Measurements from ENCODE around the gene TLX3. TPM values are rescaled to one million over a fixed set of nuclear protein-coding genes. Genes with fewer than 3 reads are reported as not detected.

Gene TLX3
- total and polyA plus RNA-seq, 2 of the 8 experiments (the other 6 are each of a cell fraction or from before 2014, with no cell fraction given), result not detected

DNA sequence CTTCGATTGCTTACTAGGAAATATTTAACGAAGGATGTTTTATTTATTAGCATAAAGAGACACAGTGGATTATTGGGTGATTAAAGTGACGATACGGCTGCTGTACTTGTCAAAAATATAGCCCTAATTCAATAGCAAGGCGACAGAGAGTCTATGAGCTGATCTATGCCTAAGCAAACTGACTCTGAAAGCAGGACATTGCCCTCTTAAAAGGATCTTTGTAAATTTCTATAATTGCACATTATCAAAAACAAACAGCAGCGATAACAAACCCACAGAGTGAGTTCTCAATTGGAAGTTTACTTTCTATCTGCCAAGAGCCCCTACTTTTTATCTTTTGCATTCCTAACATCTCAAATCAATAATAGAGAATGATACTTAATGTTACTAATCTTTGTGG is 31.4 kb downstream of the TLX3 start (continued):
- TF ChIP-seq, protein P1, sequence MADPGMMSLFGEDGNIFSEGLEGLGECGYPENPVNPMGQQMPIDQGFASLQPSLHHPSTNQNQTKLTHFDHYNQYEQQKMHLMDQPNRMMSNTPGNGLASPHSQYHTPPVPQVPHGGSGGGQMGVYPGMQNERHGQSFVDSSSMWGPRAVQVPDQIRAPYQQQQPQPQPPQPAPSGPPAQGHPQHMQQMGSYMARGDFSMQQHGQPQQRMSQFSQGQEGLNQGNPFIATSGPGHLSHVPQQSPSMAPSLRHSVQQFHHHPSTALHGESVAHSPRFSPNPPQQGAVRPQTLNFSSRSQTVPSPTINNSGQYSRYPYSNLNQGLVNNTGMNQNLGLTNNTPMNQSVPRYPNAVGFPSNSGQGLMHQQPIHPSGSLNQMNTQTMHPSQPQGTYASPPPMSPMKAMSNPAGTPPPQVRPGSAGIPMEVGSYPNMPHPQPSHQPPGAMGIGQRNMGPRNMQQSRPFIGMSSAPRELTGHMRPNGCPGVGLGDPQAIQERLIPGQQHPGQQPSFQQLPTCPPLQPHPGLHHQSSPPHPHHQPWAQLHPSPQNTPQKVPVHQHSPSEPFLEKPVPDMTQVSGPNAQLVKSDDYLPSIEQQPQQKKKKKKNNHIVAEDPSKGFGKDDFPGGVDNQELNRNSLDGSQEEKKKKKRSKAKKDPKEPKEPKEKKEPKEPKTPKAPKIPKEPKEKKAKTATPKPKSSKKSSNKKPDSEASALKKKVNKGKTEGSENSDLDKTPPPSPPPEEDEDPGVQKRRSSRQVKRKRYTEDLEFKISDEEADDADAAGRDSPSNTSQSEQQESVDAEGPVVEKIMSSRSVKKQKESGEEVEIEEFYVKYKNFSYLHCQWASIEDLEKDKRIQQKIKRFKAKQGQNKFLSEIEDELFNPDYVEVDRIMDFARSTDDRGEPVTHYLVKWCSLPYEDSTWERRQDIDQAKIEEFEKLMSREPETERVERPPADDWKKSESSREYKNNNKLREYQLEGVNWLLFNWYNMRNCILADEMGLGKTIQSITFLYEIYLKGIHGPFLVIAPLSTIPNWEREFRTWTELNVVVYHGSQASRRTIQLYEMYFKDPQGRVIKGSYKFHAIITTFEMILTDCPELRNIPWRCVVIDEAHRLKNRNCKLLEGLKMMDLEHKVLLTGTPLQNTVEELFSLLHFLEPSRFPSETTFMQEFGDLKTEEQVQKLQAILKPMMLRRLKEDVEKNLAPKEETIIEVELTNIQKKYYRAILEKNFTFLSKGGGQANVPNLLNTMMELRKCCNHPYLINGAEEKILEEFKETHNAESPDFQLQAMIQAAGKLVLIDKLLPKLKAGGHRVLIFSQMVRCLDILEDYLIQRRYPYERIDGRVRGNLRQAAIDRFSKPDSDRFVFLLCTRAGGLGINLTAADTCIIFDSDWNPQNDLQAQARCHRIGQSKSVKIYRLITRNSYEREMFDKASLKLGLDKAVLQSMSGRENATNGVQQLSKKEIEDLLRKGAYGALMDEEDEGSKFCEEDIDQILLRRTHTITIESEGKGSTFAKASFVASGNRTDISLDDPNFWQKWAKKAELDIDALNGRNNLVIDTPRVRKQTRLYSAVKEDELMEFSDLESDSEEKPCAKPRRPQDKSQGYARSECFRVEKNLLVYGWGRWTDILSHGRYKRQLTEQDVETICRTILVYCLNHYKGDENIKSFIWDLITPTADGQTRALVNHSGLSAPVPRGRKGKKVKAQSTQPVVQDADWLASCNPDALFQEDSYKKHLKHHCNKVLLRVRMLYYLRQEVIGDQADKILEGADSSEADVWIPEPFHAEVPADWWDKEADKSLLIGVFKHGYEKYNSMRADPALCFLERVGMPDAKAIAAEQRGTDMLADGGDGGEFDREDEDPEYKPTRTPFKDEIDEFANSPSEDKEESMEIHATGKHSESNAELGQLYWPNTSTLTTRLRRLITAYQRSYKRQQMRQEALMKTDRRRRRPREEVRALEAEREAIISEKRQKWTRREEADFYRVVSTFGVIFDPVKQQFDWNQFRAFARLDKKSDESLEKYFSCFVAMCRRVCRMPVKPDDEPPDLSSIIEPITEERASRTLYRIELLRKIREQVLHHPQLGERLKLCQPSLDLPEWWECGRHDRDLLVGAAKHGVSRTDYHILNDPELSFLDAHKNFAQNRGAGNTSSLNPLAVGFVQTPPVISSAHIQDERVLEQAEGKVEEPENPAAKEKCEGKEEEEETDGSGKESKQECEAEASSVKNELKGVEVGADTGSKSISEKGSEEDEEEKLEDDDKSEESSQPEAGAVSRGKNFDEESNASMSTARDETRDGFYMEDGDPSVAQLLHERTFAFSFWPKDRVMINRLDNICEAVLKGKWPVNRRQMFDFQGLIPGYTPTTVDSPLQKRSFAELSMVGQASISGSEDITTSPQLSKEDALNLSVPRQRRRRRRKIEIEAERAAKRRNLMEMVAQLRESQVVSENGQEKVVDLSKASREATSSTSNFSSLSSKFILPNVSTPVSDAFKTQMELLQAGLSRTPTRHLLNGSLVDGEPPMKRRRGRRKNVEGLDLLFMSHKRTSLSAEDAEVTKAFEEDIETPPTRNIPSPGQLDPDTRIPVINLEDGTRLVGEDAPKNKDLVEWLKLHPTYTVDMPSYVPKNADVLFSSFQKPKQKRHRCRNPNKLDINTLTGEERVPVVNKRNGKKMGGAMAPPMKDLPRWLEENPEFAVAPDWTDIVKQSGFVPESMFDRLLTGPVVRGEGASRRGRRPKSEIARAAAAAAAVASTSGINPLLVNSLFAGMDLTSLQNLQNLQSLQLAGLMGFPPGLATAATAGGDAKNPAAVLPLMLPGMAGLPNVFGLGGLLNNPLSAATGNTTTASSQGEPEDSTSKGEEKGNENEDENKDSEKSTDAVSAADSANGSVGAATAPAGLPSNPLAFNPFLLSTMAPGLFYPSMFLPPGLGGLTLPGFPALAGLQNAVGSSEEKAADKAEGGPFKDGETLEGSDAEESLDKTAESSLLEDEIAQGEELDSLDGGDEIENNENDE (IDR thresholded peaks at IDR 0.05; ENCODE audit: insufficient replicate concordance, low read length), result no peak
- TF ChIP-seq, protein P2, sequence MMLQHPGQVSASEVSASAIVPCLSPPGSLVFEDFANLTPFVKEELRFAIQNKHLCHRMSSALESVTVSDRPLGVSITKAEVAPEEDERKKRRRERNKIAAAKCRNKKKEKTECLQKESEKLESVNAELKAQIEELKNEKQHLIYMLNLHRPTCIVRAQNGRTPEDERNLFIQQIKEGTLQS (IDR thresholded peaks at IDR 0.05; ENCODE audit: insufficient read depth, low read depth, low read length), result no peak
- TF ChIP-seq JUND (IDR thresholded peaks at IDR 0.05; ENCODE audit: low read length) (no peak), CHD1 (IDR thresholded peaks at IDR 0.05; ENCODE audit: low read depth, low read length) (no peak), EZH2 (IDR thresholded peaks at IDR 0.05; ENCODE audit: low read depth, low read length, severe bottlenecking) (no peak), TCF12 (IDR thresholded peaks at IDR 0.05; ENCODE audit: low read depth, low read length) (no peak), CHD2 (IDR thresholded peaks at IDR 0.05; ENCODE audit: low read length) (no peak), KDM4A (IDR thresholded peaks at IDR 0.05; ENCODE audit: low read depth, low read length, severe bottlenecking) (no peak), SAP30 (IDR thresholded peaks at IDR 0.05; ENCODE audit: insufficient read depth, insufficient replicate concordance, low read length) (no peak), KDM1A (IDR thresholded peaks at IDR 0.05; ENCODE audit: borderline replicate concordance, low read length) (no peak)
- TF ChIP-seq, protein P3, sequence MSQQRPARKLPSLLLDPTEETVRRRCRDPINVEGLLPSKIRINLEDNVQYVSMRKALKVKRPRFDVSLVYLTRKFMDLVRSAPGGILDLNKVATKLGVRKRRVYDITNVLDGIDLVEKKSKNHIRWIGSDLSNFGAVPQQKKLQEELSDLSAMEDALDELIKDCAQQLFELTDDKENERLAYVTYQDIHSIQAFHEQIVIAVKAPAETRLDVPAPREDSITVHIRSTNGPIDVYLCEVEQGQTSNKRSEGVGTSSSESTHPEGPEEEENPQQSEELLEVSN (IDR thresholded peaks at IDR 0.05), result no peak

All from H1 (cell line).